ENCODE data around the gene RPL10.
A peak's percentile ranks its signal among the peaks of the same experiment; 100 is the strongest.

Gene RPL10

DNA sequence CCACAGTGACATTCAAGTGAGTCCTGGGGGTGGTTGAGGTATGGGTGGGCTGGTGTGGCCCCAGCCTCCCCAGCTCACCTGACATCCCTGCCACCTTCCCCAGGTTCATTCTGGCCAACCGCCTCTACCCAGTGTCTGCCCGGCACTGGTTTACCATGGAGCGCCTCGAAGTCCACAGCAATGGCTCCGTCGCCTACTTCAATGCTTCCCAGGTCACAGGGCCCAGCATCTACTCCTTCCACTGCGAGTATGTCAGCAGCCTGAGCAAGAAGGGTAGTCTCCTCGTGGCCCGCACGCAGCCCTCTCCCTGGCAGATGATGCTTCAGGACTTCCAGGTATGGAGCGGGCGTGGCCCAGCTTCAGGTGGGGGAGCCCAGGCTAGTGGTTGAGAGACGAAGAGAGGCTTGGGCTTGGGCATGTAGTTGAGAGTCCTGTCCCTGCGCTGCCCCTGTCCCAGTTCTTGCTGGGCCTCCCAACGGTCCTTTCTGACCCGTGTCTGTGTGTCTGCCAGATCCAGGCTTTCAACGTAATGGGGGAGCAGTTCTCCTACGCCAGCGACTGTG lies 37.1 kb downstream of the RPL10 start:
- Histone ChIP-seq H3K4me1 (ENCODE audit: control extremely low read depth in 1 of 4, control insufficient read depth in 4 of 4, insufficient read depth in 4 of 4, low read length in 3 of 4) (peaks cover 0 to 33% (median 24%) of the 10 kb centered on the region in 4 experiments), H3K36me3 (ENCODE audit: control insufficient read depth in 4 of 4, insufficient read depth in 4 of 4, low read length in 3 of 4) (peaks cover 8 to 50% (median 29%) of the 10 kb centered on the region in 4 experiments), H3K27me3 (replicated peaks in 2 of 5; ENCODE audit: control insufficient read depth in 4 of 5, insufficient read depth in 5 of 5, low read length in 4 of 5) (peaks cover 0 to 4% (median 0%) of the 10 kb centered on the region in 5 experiments), H3K9me3 (ENCODE audit: control extremely low read depth in 1 of 5, control insufficient read depth in 4 of 5, insufficient read depth in 2 of 5, low read depth in 1 of 5, low read length in 4 of 5) (peaks cover 0 to 9% (median 0%) of the 10 kb centered on the region in 5 experiments), H3K27ac (ENCODE audit: insufficient read depth in 1 of 2, low read depth in 1 of 2, low read length in 2 of 2, poor library complexity in 1 of 2, severe bottlenecking in 2 of 2) (no peak overlapping the region), H3K4me3 (ENCODE audit: control insufficient read depth in 1 of 7, extremely low read depth in 1 of 7, insufficient read depth in 4 of 7, low read depth in 2 of 7, low read length in 6 of 7) (no peak overlapping the region)
- ChIA-PET POLR2A (interaction anchor here (0.7 kb wide), 1 partner anchor 23 kb away, joined by 3 read pairs; no protein-coding TSS in a partner anchor), CTCF (interaction anchor here (1.5 kb wide), 1 partner anchor 10 kb away, joined by 3 read pairs; no protein-coding TSS in a partner anchor)
- no peak for DNase-seq
- 98% methylated on average over 15 of the region's 19 CpGs for WGBS (ENCODE audit: insufficient coverage)

DNA sequence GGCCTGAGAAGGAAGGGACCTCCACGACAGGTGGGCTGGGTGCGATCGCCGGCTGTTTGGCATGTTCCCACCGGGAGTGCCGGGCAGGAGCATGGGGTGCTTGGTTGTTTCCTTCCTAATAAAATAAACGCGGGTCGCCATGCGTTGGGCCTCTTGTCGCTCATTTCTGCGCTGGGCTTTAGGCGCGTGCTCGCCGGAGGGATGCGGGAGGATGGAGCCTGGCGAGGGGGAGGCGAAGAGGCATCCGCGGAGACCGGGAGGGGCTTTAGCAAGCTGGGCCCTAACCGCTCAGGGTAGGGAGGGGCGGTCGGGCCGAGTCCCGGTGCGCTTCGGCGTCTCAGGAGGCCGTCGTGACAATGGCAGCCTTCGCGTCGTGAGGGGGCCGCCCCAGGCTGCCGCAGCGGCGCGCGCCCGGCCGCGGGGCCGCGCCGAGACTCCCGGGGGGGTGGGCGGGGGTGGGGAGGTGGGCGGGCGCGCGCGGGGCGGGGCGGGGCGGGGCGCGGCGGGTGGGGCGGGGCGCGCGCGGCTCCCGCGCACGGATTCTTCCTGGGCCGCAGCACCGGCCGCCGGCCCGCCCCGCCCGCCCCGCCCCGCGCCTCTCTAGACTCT lies 38.3 kb downstream of the RPL10 start:
- H3K9me3 ChIP-seq (ENCODE audit: control extremely low read depth in 1 of 5, control insufficient read depth in 4 of 5, insufficient read depth in 2 of 5, low read depth in 1 of 5, low read length in 4 of 5) = peaks cover 0 to 9% (median 0%) of the 10 kb centered on the region in 5 experiments
- peaks cover 0 to 3% (median 0%) of the 10 kb centered on the region in 5 experiments for H3K27me3 ChIP-seq (replicated peaks in 2 of 5; ENCODE audit: control insufficient read depth in 4 of 5, insufficient read depth in 5 of 5, low read length in 4 of 5)
- peak overlapping the region in 6 of 7 experiments; percentile 15 to 80 (median 62) for H3K4me3 ChIP-seq (ENCODE audit: control insufficient read depth in 1 of 7, extremely low read depth in 1 of 7, insufficient read depth in 4 of 7, low read depth in 2 of 7, low read length in 6 of 7)
- peaks cover 0 to 21% (median 11%) of the 10 kb centered on the region in 4 experiments for H3K4me1 ChIP-seq (ENCODE audit: control extremely low read depth in 1 of 4, control insufficient read depth in 4 of 4, insufficient read depth in 4 of 4, low read length in 3 of 4)
- 39% methylated on average over 30 of the region's 78 CpGs for WGBS (ENCODE audit: insufficient coverage)
- CTCF ChIA-PET = no interaction called here
- H3K27ac ChIP-seq (ENCODE audit: insufficient read depth in 1 of 2, low read depth in 1 of 2, low read length in 2 of 2, poor library complexity in 1 of 2, severe bottlenecking in 2 of 2) = no peak overlapping the region
- peak; percentile 39 to 74 (median 67) for DNase-seq
- H3K36me3 ChIP-seq (ENCODE audit: control insufficient read depth in 4 of 4, insufficient read depth in 4 of 4, low read length in 3 of 4) = peaks cover 8 to 57% (median 36%) of the 10 kb centered on the region in 4 experiments
- POLR2A ChIA-PET = no interaction called here

DNA sequence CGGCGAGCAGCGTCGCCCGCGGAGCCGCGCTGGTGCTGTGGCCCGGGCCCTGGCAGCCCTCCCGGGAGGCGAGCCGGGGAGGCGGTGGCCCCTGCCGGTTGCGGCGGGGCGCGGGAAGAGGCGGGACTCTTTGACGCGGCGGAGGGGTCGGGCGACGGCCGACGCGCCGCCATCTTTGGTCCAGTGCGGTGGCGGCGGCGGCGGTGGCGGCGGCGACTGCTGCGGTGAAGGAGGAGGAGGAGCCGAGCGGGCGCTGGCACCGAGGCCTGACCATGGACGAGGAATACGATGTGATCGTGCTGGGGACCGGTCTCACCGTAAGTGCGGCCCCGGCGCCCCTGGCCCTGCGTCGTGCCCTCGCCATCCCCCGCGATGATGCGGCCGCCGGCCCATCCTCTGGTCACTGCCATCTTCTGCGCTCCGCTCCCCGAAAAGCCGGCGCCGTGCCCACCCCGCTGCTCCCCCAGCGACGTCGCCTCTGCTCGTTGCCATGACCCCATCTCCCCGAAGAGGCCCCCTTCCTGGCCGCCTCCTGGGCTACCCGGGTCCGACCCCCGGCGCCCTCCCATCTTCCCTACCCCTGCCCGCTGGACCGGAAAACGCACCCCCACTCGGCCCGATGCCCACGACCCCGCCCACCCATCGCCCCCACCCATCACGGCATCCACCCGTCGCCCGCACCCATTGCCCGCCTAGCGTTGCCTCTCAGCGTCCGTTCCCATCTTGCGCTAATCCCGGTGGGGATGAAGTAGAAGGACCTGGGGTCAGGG lies 39.0 kb downstream of the RPL10 start, which contains the start of gene GDI1:
Gene GDI1, plus strand, starts transcription at position 172 of the 770 bp plus-strand sequence. Its CDS starts 101 bp downstream, at position 273.
- Histone ChIP-seq H3K4me3 (ENCODE audit: control insufficient read depth in 1 of 7, extremely low read depth in 1 of 7, insufficient read depth in 4 of 7, low read depth in 2 of 7, low read length in 6 of 7) (peak within 1 kb of the TSS; percentile 46 to 80 (median 70)), H3K36me3 (ENCODE audit: control insufficient read depth in 4 of 4, insufficient read depth in 4 of 4, low read length in 3 of 4) (peaks cover 8 to 57% (median 36%) of the 10 kb centered on the region in 4 experiments), H3K27ac (ENCODE audit: insufficient read depth in 1 of 2, low read depth in 1 of 2, low read length in 2 of 2, poor library complexity in 1 of 2, severe bottlenecking in 2 of 2) (no peak within 1 kb of the TSS), H3K4me1 (ENCODE audit: control extremely low read depth in 1 of 4, control insufficient read depth in 4 of 4, insufficient read depth in 4 of 4, low read length in 3 of 4) (peaks cover 0 to 16% (median 6%) of the 10 kb centered on the region in 4 experiments), H3K9me3 (ENCODE audit: control extremely low read depth in 1 of 5, control insufficient read depth in 4 of 5, insufficient read depth in 2 of 5, low read depth in 1 of 5, low read length in 4 of 5) (peaks cover 0 to 9% (median 0%) of the 10 kb centered on the region in 5 experiments), H3K27me3 (replicated peaks in 2 of 5; ENCODE audit: control insufficient read depth in 4 of 5, insufficient read depth in 5 of 5, low read length in 4 of 5) (peaks cover 0 to 2% (median 0%) of the 10 kb centered on the region in 5 experiments)
- POLR2A ChIA-PET = no interaction called here
- WGBS (ENCODE audit: insufficient coverage) = 35% methylated on average over 55 of the region's 93 CpGs
- CTCF ChIA-PET = no interaction called here
- DNase-seq = peak; percentile 27 to 67 (median 45)

DNA sequence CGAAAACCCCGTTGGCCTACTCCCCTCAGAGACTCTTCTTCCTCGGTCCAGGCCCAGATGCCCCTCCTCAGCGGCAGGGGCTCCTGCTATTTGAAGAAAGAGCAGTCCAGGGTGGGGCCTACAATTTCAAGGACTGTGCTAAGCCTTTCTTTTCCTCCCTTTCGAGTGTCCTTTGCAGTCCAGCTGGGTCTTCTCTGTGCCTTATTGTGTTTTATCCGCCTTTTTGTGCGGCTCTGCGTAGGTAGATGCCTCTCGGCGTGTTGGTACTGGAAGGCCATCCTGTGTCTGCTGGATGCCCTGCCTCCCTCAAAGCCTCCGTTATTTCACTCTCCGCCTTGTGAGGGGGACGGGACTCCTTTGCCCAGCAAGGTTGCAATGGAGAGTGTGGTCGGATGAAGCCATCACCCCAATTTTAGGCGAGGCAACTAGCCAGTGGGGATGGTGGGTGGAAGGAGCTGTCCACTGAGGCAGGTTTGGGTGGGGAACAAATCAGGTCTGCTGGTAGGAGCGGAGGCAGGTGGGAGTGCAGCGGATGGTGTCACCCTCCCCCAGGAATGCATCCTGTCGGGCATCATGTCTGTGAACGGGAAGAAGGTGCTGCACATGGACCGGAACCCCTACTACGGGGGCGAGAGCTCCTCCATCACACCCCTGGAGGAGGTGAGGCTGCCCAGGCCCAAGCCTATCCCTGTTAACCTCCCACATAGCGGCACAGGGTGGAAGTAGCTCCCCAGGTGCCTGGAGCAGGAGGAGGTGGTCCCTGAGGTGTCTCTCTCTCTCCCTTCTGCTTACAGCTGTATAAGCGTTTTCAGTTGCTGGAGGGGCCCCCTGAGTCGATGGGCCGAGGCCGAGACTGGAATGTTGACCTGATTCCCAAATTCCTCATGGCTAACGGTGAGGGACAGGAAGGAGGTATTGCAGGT lies 40.1 kb downstream of the RPL10 start:
- H3K4me1 ChIP-seq (ENCODE audit: control extremely low read depth in 1 of 4, control insufficient read depth in 4 of 4, insufficient read depth in 4 of 4, low read length in 3 of 4) = peaks cover 0 to 17% (median 5%) of the 10 kb centered on the region in 4 experiments
- DNase-seq = no peak
- no peak overlapping the region for H3K27ac ChIP-seq (ENCODE audit: insufficient read depth in 1 of 2, low read depth in 1 of 2, low read length in 2 of 2, poor library complexity in 1 of 2, severe bottlenecking in 2 of 2)
- peaks cover 0 to 9% (median 0%) of the 10 kb centered on the region in 5 experiments for H3K9me3 ChIP-seq (ENCODE audit: control extremely low read depth in 1 of 5, control insufficient read depth in 4 of 5, insufficient read depth in 2 of 5, low read depth in 1 of 5, low read length in 4 of 5)
- H3K27me3 ChIP-seq (replicated peaks in 2 of 5; ENCODE audit: control insufficient read depth in 4 of 5, insufficient read depth in 5 of 5, low read length in 4 of 5) = peaks cover 0 to 2% (median 0%) of the 10 kb centered on the region in 5 experiments
- CTCF ChIA-PET = no interaction called here
- peaks cover 9 to 55% (median 32%) of the 10 kb centered on the region in 4 experiments for H3K36me3 ChIP-seq (ENCODE audit: control insufficient read depth in 4 of 4, insufficient read depth in 4 of 4, low read length in 3 of 4)
- H3K4me3 ChIP-seq (ENCODE audit: control insufficient read depth in 1 of 7, extremely low read depth in 1 of 7, insufficient read depth in 4 of 7, low read depth in 2 of 7, low read length in 6 of 7) = peak overlapping the region in 5 of 7 experiments; percentile 54 to 80 (median 70)
- POLR2A ChIA-PET = no interaction called here
- WGBS (ENCODE audit: insufficient coverage) = 86% methylated on average over 20 of the region's 28 CpGs

DNA sequence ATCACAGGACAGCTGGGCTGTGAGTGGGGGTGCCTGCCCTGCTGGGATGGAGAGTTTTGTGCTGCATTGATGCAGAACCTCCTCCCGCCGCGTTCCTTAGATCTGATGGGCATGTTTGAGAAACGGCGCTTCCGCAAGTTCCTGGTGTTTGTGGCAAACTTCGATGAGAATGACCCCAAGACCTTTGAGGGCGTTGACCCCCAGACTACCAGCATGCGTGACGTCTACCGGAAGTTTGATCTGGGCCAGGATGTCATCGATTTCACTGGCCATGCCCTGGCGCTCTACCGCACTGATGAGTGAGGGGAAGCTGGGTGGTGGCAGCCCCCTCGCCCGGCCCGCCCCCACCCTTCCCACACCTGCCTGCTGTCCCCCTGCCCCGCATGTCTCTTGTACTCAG lies 41.7 kb downstream of the RPL10 start:
- Histone ChIP-seq H3K9me3 (ENCODE audit: control extremely low read depth in 1 of 5, control insufficient read depth in 4 of 5, insufficient read depth in 2 of 5, low read depth in 1 of 5, low read length in 4 of 5) (peaks cover 0 to 9% (median 0%) of the 10 kb centered on the region in 5 experiments), H3K27me3 (replicated peaks in 2 of 5; ENCODE audit: control insufficient read depth in 4 of 5, insufficient read depth in 5 of 5, low read length in 4 of 5) (no peaks in the 10 kb centered on the region), H3K36me3 (ENCODE audit: control insufficient read depth in 4 of 4, insufficient read depth in 4 of 4, low read length in 3 of 4) (peaks cover 3 to 39% (median 20%) of the 10 kb centered on the region in 4 experiments), H3K4me1 (ENCODE audit: control extremely low read depth in 1 of 4, control insufficient read depth in 4 of 4, insufficient read depth in 4 of 4, low read length in 3 of 4) (peaks cover 0 to 28% (median 15%) of the 10 kb centered on the region in 4 experiments), H3K4me3 (ENCODE audit: control insufficient read depth in 1 of 7, extremely low read depth in 1 of 7, insufficient read depth in 4 of 7, low read depth in 2 of 7, low read length in 6 of 7) (no peak overlapping the region), H3K27ac (ENCODE audit: insufficient read depth in 1 of 2, low read depth in 1 of 2, low read length in 2 of 2, poor library complexity in 1 of 2, severe bottlenecking in 2 of 2) (no peak overlapping the region)
- DNase-seq = no peak
- 95% methylated on average over 8 of the region's 18 CpGs for WGBS (ENCODE audit: insufficient coverage)
- ChIA-PET CTCF (no interaction called here), POLR2A (no interaction called here)

DNA sequence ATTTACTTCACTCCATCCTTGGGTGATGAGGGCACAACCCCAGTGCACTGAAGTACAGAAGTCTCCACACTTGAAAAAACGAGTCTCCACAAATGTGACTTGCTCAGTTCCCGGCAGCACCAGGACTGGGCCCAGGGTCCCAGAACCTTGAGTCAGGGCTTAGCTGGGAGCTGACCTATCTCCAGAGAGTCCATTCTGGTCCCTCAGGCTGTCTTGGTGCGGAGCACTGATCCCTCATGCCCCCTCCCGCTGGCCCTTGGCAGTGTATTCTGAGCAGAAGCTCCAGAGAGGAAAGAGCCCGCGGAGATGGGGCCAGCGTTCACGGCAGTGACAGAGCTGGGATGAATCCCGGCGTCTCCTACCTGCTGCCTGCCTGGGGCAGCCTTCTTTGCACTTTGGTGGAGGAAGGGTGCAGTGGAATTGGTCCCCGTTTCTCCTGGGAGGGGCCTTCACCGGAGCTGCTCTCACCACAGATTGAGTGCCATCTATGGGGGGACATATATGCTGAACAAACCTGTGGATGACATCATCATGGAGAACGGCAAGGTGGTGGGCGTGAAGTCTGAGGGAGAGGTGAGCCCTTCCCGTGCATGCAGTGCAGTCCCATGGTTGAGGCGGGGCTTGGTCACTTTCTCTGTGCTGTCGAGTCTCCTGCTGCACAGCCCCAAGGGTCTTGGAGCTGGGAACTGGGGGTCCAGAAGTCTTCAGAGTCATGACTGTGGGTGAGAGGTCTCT lies 42.6 kb downstream of the RPL10 start:
- H3K4me1 ChIP-seq (ENCODE audit: control extremely low read depth in 1 of 4, control insufficient read depth in 4 of 4, insufficient read depth in 4 of 4, low read length in 3 of 4) = peaks cover 0 to 28% (median 18%) of the 10 kb centered on the region in 4 experiments
- H3K4me3 ChIP-seq (ENCODE audit: control insufficient read depth in 1 of 7, extremely low read depth in 1 of 7, insufficient read depth in 4 of 7, low read depth in 2 of 7, low read length in 6 of 7) = no peak overlapping the region
- WGBS (ENCODE audit: insufficient coverage) = 89% methylated on average over 13 of the region's 17 CpGs
- ChIA-PET CTCF (interaction anchor here (1.2 kb wide), 1 partner anchor 41 kb away, joined by 3 read pairs; no protein-coding TSS in a partner anchor), POLR2A (interaction anchor here (0.8 kb wide), 1 partner anchor 9 kb away, joined by 3 read pairs; no protein-coding TSS in a partner anchor)
- DNase-seq = no peak
- H3K27ac ChIP-seq (ENCODE audit: insufficient read depth in 1 of 2, low read depth in 1 of 2, low read length in 2 of 2, poor library complexity in 1 of 2, severe bottlenecking in 2 of 2) = no peak overlapping the region
- H3K27me3 ChIP-seq (replicated peaks in 2 of 5; ENCODE audit: control insufficient read depth in 4 of 5, insufficient read depth in 5 of 5, low read length in 4 of 5) = no peaks in the 10 kb centered on the region
- H3K9me3 ChIP-seq (ENCODE audit: control extremely low read depth in 1 of 5, control insufficient read depth in 4 of 5, insufficient read depth in 2 of 5, low read depth in 1 of 5, low read length in 4 of 5) = peaks cover 0 to 9% (median 0%) of the 10 kb centered on the region in 5 experiments
- H3K36me3 ChIP-seq (ENCODE audit: control insufficient read depth in 4 of 4, insufficient read depth in 4 of 4, low read length in 3 of 4) = peaks cover 3 to 30% (median 20%) of the 10 kb centered on the region in 4 experiments
